ENCODE measurements around the gene SRPRA. TPM values are rescaled to one million over a fixed set of nuclear protein-coding genes. Genes with fewer than 3 reads are reported as not detected.
A peak's percentile ranks its signal among the peaks of the same experiment; 100 is the strongest.

The SRPRA gene
- total and polyA plus RNA-seq, 10 of the 15 experiments (the other 5 are each of a cell fraction or from before 2014, with no cell fraction given): 29.6 to 131 (median 92.8) TPM

DNA sequence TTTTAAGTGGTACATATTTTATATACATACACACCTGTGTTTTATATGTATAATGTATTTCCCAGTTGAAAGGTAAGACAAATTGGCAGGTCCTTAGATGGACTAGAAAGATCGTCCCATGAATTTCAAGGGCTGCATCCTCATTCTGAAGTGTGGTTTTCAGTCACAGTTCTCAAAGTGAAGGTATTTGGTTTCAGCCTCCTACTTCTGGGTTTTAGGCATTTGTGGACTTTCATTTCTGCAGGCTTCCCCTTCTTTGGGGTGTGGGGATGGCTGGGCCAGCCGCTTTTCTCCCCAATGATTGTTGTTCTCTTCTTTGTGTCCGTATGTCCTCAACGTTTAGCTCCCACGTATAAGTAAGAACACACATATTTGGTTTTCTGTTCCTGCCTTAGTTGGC is 45.1 kb upstream of the SRPRA start (continued):
- TF ChIP-seq, protein P1, sequence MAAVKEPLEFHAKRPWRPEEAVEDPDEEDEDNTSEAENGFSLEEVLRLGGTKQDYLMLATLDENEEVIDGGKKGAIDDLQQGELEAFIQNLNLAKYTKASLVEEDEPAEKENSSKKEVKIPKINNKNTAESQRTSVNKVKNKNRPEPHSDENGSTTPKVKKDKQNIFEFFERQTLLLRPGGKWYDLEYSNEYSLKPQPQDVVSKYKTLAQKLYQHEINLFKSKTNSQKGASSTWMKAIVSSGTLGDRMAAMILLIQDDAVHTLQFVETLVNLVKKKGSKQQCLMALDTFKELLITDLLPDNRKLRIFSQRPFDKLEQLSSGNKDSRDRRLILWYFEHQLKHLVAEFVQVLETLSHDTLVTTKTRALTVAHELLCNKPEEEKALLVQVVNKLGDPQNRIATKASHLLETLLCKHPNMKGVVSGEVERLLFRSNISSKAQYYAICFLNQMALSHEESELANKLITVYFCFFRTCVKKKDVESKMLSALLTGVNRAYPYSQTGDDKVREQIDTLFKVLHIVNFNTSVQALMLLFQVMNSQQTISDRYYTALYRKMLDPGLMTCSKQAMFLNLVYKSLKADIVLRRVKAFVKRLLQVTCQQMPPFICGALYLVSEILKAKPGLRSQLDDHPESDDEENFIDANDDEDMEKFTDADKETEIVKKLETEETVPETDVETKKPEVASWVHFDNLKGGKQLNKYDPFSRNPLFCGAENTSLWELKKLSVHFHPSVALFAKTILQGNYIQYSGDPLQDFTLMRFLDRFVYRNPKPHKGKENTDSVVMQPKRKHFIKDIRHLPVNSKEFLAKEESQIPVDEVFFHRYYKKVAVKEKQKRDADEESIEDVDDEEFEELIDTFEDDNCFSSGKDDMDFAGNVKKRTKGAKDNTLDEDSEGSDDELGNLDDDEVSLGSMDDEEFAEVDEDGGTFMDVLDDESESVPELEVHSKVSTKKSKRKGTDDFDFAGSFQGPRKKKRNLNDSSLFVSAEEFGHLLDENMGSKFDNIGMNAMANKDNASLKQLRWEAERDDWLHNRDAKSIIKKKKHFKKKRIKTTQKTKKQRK (IDR thresholded peaks at IDR 0.05; ENCODE audit: low read depth, low read length): no peak

DNA sequence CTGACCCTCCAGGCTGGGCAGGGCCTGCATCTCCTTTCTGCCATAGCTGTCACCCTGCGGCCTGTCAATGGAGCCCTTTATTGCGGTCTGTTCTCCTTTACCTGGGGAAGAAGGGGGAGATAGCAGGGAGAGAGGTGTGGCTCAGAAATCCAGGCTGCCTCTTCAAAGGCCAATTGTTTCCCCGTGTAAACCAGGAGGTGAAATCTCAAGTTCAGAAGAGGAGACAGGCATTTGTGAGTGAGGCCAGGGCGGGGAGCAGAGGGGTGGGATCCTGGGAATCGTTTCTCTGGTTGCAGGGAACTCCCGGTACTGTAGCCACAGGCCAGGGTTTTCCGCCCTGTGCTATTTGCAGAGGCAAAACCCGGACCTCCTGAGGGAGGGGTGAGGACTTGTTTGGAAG is 44.3 kb upstream of the SRPRA start:
- ChIA-PET RAD21 (ENCODE audit: unreplicated experiment) (interaction anchor here (2.8 to 3.0 kb wide), 2 partner anchors 43 to 108 kb away, joined by 8 to 16 read pairs; partner anchors contain the start of gene ST3GAL4), POLR2A (no interaction called here), SMC1A (ENCODE audit: uncharacterized antibody, unreplicated experiment) (interaction anchor here (0.7 to 6.5 kb wide), 7 partner anchors 9 to 167 kb away, joined by 3 to 78 read pairs (median 4); partner anchors contain the start of genes DCPS and ST3GAL4), CTCF (interaction anchor here (2.8 to 10.0 kb wide), 3 partner anchors 43 to 170 kb away, joined by 14 to 232 read pairs (median 22); partner anchors contain the start of gene ST3GAL4)
- peak overlapping the region; percentile 30; the same call in 1 of the 2 replicates for H3K4me2 ChIP-seq (ENCODE audit: control insufficient read depth, insufficient read depth)
- ATAC-seq: no peak
- TF ChIP-seq, protein P1 (IDR thresholded peaks at IDR 0.05; ENCODE audit: low read depth, low read length): no peak
- TF ChIP-seq BRCA1 (IDR thresholded peaks at IDR 0.05; ENCODE audit: low read depth, low read length): no peak
- peaks cover 1 to 13% of the 10 kb centered on the region in 2 experiments for H3K36me3 ChIP-seq (ENCODE audit: control insufficient read depth in 2 of 2, insufficient read depth in 2 of 2, low read length in 1 of 2)
- 90% methylated on average over 8 of the region's 8 CpGs for WGBS (ENCODE audit: insufficient coverage, insufficient replicate concordance, low lambda C conversion rate, missing lambda C conversion rate)
- DNase-seq (ENCODE audit: low read depth, low spot score): no peak
- no peak for FAIRE-seq
- in situ Hi-C loops (cut with MboI): no loop called here
- 0 out of 2 replicates have a peak overlapping the region, but pooled peaks have one; percentile 24 for H3K27ac ChIP-seq (ENCODE audit: control insufficient read depth, insufficient read depth)
- H3K4me1 ChIP-seq (ENCODE audit: control insufficient read depth, insufficient read depth, low read length): peaks cover 43% of the 10 kb centered on the region
- BruUV-seq (replicated peaks): no TSS peak
- no peak overlapping the region for H3K9ac ChIP-seq (ENCODE audit: control insufficient read depth, insufficient read depth, low read length)
- H3K9me3 ChIP-seq (replicated peaks; ENCODE audit: control insufficient read depth, insufficient read depth, low read length): no peaks in the 10 kb centered on the region; the same call in none of the 3 replicates
- H3K79me2 ChIP-seq (ENCODE audit: control insufficient read depth, insufficient read depth, low read length): peaks cover 5% of the 10 kb centered on the region
- no peaks in the 10 kb centered on the region; the same call in 1 of the 2 replicates for H4K20me1 ChIP-seq (ENCODE audit: control insufficient read depth, insufficient read depth)
- no peak overlapping the region for H2AFZ ChIP-seq (ENCODE audit: control insufficient read depth, low read depth, low read length)
- no peaks in the 10 kb centered on the region for H3K27me3 ChIP-seq (replicated peaks in 1 of 2; ENCODE audit: control insufficient read depth in 2 of 2, insufficient read depth in 2 of 2, low read length in 1 of 2)
- H3K4me3 ChIP-seq: no peak overlapping the region
- intact Hi-C loops (cut with micrococcal nuclease; ENCODE audit: unreplicated experiment): loop anchor here (10.0 kb wide), 3 partner anchors 388 to 672 kb away; no protein-coding TSS in a partner anchor

Data from GM12878 (cell line).